HG03060 (cell line): ENCODE results near the gene HBEGF.
"Not testable (repeated sequence)": the region's sequence is repeated elsewhere in the genome, so short reads cannot be mapped to it uniquely, and the experiment has no call there.

Experiments
- ATAC-seq: cut with Tn5 transposase; IDR thresholded peaks from one replicate; pipeline ENCODE4 v1.9.1; 2021; ENCODE audit warnings: low read depth, moderate number of reproducible peaks; ENCODE audit not compliant: unreplicated experiment

HBEGF gene

DNA sequence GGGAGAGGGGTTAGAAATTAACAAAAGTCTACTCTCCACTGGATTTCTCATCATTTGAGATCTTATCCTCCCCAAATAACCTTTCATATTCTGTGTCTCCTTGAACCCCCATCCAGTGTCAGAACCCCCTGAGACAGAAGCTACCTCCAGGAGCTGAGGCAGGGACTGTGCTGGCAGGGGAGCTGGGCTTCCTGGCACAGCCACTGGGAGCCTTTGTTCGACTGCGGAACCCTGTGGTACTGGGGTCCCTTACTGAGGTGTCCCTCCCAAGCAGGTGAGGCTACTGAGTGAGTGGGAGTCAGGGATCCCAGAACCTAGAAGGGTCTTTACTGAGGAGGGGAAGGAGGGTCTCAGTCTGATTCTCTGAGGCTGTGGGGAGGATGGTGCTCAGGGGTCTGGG is 15.5 kb upstream of the HBEGF start:
- no peak for ATAC-seq

DNA sequence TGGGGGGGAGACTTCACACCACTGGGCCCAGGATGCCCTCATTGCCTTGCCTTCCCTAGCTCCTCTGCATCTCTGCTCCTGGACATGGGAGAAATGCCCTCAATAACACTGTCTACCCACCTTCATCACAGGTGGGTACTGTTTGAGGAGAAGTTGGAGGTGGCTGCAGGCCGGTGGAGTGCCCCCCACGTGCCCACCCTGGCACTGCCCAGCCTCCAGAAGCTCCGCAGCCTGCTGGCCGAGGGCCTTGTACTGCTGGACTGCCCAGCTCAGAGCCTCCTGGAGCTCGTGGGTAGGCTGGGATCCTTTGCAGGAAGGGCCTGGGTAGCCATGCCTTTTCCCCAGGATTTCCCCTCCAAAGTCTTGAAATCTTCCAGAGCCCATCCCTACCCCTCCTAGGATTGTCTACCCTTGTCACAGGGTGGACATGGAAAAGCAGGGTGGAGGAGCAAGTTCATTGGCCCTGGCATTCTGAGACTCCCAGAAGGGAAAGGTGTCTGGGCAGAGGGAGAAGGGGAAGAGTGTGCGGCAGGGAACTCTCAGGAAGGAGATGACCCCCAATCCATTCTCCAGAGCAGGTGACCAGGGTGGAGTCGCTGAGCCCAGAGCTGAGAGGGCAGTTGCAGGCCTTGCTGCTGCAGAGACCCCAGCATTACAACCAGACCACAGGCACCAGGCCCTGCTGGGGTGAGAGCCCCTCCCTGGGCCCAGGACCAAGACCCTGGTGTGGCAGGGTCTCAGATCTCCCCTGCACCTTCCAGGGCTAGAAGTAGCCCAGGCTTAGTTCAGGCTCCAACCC is 14.5 kb upstream of the HBEGF start:
- no peak for ATAC-seq

DNA sequence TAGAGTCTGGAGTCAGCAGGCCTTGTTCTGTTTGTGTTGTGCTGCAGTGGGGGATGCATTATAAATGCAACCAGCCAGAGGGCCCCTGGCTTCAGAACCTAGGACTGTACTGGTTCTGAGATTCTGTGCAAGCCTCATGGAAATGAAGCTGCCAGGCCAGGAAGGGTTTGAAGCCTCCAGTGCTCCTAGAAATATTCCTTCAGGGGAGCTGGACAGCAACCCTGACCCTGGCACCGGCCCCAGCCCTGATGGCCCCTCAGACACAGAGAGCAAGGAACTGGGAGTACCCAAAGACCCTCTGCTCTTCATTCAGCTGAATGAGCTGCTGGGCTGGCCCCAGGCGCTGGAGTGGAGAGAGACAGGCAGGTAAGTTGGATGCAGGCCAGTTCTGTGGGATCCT is 13.7 kb upstream of the HBEGF start, which contains the start of gene SLC4A9:
Gene SLC4A9, plus strand, starts transcription at position 94 of the 400 bp plus-strand sequence. Its CDS starts 43 bp downstream, at position 137.
- ATAC-seq: no peak

DNA sequence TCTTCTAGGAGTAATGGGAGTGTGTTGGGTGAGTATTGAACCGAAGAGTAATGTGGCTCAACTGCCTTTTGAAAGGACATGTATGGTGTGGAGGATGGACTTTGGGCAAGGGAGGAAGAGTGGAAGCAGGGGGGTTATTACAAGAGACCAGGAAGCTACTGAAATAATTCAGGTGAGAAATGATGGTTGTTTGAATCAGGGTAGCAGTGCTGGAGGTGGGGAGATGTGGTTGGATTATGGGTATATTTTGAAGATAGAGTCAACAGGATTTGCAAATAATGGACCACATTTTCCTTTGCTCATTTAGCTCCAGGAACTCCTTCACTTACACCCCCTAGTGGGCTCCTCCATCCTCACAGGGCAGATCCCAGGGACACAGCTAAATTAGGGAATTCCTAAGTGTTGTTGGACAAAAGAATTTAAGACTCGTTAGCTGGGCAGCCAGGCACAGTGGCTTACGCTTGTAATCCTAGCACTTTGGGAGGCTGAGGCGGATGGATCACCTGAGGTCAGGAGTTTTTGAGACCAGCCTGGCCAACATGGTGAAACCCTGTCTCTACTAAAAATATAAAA is 12.4 kb upstream of the HBEGF start:
- no peak for ATAC-seq

DNA sequence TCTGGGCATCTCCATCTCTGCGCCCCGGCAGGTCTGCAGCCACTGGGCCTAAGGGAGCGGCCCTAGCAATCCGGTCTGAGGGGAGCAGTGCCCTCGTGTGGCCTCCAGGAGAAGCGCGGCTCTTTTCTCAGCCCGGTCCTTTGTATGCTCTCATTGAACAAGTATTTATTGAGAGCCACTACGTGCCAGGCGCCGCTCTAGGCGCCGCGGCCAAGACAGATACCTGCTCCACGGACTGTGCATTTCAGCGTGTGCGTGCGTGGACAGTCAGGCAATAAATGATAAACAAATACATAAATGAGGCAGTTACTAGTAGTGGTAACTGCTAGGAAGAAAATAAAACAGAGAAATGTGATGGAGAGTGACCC is 11.3 kb upstream of the HBEGF start:
- ATAC-seq: peak; percentile 90

DNA sequence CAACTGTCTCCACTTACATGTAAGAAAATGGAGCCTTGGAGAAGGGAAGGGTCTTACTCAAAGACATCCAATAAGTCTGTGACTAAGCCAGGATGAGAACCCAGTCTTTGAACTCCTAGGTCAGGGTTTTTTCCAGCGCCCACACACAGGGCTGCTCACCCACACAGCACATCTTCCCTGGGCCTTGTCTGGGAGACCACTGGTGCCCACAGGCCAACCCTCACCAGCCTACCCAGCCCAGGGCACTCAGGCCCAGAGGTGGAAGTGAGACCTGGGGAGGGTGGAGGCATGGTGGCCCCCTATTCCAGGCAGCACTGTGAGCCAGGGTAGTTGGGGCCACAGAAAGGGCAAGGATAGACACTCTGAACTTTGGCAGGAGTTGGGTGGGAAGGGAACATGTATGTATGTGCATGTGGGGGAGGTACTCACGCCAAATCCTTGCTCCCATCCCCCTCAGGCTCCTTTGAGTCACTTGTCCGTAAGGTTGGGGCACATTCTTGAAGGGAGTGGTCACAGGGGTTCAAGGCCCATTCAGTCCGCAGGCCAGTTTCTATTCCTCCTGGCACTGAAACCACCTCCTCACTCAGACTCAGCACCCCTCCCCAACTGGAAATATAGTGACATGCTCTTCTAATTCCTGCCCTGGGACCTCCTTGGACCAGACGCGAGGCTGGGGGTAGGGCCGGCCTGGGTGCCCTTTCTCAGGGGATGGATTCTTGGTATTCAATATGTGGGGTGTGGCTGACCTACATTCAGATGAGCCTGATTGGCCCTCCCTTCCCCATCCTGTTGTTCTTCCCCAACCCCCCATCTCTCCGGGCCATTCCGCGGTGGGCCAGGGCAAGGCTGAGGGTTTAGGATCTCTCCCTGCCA is 10.7 kb upstream of the HBEGF start:
- ATAC-seq: no peak

DNA sequence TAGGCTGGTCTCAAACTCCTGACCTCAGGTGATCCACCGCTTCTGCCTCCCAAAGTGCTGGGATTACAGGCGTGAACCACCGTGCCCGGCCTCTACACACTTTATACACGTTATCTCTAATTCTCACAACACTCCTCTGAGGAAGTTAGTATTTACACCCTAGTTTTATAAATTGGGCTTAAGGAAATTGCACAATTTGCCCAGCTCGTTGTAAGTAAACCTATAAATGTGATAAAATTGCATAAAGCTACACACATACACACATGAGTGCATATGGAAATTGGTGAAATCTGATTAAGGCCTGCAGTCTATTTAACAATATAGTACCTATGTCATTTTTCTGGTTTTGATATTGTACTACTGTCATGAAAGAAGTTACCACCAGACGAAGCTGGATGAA is 9.1 kb upstream of the HBEGF start:
- ATAC-seq: no peak

DNA sequence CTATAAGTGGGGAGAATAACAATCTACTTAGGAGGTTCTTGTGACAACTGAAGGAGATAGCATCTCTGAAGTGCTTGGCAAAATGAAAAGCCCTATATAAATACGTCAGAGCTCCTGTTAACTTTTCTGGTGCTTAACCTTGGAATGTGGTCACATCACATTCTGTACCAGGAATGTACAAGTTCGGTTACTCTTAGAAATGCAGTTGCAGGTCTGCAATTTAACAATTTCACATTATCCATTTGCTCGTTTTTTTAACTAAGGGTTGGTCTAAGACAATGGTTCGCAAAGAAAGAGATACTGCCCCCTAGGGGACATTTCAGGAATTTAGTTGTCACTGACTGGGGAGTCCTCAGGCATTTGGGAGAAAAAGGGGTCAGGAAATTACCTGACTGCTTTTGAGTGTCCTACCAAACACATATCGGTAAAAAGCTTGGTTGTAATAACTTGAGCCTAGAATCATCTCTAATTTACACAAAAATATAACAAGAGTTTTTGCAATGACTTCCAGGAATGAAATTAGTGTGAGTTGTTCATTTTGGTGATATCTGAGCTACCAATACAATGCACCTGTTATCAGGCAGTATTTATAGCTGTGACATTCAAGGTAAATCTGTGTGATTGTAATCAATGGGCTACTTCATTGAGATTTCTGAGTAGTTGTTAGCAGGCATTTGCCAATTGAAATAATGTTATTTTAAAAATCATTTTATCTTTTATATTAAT is 5.4 kb upstream of the HBEGF start:
- peak; percentile 58 for ATAC-seq

DNA sequence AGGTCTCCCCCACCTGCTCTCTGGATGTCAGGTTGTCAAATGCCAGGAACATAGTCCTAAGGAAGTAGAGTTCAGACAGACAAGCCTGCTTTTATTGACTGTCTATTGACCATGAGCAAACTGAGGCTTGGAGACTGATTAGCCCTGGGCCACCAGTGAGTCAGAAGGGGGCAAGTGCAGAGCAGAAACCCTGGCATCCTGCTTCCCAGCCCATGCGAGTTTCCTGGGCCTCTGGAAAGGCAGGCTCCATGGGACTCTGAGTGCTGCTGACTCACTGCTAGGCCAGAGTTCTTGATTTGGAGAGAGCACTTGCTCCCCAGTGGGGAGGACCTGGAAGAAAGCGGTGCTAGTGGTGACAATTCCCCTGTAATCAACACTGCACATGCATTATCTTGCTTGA is 2.8 kb upstream of the HBEGF start:
- no peak for ATAC-seq

DNA sequence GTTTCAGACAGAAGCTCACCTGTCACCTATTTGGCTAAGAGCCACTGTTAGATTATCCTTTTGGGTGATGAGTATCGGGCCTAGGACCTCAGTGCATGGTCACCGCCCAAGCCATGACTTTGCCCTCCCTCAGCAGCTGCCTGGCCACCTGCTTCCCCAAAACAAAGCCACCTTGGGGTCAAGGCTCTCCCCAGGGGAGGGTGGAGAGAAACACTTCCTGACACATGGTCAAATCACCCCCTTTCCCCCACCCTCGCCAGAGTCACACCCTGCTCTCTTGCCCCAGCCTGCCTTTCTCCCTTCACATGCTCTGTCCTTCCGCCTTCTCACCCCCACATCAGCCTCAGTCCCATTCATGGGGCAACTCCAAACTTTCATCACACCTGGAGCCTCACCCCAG is 1.7 kb upstream of the HBEGF start:
- ATAC-seq: no peak

DNA sequence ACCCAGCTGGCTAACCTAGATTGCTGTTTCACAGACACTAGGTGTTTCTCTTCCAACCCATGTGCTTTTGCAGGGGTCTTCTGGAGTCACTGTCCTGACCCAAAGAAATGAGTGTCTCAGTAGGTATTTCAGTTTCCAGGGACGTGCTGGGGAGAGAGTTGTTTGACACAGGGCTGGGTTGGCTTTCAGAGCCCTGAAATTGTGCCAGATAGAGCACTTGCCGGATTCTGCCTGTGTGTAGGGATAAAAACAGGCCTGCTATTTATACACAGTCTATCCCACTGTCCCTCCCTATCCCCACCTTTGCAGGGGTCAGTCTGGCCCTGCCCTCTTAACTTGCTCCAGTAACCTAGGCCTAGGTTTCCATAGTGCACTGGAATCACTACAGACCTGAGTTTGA is 957 bp upstream of the HBEGF start:
- ATAC-seq: no peak

DNA sequence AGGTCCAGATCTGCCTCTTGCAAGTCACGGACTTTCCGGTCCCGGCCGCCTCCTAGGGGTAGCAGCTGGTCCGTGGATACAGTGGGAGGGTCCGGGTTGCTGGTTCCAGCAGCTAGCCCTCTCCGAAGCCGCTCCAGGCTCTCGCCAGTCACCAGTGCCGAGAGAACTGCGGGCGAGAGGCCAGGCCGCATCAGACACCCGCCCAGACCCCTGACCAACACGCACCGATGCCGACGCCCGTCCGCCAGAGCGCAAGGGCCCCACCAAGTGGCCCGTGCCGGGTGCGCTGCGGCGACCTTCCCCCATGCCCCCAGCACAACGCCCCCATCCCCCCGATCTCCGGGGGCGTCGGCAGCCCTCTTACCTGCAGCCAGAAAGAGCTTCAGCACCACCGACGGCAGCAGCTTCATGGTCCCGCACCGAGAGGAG is 470 bp downstream of the HBEGF start:
- no peak for ATAC-seq

DNA sequence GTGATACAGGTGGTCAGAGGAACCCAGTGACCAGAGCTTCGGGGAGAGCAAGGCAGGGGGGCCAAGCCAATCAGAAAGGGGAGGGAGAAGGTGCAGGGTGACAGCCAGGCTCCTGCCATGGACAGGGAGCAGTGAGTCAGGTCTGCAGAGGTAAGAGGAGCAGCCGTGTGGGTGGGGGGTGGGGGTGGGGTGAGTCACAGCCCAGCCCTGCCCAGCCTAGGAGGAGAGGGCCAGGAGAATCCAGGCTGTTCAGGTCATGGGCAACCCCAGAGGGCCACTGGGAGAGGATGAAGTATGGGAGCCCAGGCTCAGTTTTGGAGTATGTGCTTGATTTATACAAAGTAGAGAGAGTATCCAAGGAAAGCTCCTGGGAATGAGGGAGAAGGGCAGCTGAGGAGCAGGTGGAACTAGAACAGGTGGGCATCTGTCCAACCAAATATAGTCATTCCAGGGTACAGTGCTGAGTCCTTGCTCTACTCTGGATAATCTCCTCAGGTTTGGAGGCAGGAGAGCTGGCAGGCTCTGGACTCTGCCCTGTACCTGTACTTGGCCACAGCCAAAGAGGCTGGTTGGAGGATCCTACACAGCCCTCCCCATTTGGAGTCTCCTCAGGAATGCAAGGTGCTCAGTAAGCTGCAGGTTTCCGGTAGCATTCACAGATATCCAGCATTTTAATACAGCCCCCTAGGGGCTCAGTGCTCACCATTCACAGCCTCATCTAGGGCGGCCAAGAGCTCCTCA is 1.6 kb downstream of the HBEGF start:
- no peak for ATAC-seq

DNA sequence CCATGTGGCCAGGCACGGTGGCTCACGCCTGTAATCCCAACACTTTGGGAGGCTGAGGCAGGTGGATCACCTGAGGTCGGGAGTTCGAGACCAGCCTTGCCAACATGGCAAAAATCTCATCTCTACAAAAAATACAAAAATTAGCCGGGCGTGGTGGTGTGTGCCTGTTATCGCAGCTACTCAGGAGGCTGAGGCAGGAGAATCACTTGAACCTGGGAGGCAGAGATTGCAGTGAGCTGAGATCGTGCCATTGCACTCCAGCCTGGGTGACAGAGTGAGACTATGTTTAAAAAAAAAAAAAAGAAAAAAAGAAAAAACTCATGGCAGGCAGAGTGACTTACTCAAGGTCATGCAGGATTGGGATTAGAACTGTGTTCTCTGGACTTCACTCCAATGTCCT is 2.6 kb downstream of the HBEGF start:
- not testable (repeated sequence) for ATAC-seq

DNA sequence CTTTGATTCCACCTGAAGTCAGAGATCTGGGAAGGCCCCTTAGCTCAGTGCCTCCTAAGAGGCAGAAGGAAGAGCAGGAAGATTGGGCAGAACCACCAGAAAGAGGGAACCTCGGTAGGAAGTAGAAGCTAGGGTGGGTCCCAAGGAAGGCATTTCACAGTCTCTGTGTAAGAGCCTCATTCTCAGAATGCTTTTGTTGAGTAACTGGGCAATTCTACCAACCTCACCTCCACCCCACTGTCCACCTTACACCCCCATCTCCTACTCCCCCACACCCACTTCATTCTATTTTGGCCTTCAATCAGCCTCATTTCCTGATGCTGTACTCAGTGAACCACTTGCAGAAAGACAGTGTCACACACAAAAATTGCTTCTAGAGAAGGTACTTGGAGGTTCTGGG is 3.5 kb downstream of the HBEGF start:
- ATAC-seq: no peak

DNA sequence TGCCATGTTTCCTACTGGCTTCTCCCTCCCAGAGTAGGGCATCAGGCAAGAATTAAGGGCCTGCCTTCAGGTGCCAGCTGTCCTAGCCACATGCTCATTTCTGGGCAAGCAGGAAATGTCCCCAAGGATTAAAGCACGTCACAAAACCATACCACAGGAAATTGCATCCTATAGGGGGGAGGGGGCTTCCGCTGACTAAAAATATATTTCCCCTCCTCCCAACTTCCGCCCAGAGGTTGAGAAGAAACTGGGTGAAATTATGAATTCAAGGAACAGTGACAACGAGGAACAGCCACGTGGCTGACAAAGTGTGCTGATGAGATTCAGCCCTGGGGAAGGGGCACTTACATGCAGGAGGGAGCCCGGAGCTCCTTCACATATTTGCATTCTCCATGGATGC is 4.1 kb downstream of the HBEGF start:
- ATAC-seq: no peak

DNA sequence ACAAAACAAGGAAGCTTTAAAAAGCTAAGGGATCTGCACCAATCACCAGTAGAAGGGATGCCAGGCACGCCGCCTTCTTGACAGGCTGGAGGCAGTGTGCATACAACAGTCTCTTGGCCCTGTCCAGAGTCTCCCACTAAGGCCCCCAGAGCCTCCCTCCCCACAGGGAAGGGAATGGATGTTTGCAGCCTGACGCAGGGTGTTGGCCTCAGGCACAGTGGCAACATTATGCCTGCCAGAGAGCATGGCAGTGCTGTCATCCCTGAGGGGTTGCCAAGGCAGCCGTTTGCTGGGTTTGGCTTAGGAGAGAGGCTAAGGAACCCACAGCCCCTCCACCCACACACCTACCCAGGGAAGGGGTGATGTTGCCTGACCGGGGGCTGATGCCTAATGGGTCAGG is 4.8 kb downstream of the HBEGF start:
- no peak for ATAC-seq

DNA sequence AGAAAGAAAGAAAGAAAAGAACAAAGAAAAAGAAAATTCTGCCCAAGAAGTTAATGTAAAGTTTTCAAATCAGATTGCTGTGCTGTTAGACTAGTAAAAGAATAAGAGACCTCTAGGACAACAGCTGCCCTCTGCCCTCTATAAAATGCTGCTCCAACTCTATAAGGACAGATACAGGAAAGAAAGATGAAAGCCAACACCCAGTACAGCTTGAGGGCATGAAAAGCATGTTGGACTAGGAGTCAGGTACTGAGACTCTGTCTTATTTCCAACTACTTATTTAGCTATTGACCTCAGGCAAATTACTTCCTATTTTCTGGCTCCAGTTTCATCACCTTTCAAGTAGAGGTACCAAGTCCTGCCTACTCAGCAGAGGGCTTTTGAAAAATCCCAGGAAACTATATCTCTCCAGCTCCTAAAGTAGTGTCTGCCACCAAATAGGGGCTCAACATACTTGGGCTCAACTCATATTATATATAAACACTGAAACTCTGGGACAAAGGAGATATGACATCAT is 5.7 kb downstream of the HBEGF start:
- ATAC-seq: no peak

DNA sequence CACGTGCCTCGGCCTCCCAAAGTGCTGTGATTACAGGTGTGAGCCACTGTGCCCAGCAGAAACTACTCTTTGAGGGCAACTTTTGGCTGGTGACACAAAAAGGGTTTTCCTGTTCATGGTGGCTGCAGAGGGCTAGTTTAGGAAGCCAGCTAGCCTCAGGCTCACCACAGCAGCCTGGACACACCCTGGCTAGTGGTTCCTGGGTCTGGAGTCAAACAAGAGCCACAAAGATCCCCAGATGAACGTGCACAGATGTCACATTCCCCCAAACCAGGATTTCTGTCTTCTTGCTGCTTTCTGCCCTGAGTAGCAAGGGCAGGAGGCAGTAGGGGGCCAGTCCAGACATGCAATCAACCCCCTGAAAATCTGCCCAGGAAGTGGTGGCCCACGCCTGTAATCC is 6.8 kb downstream of the HBEGF start:
- ATAC-seq: no peak

DNA sequence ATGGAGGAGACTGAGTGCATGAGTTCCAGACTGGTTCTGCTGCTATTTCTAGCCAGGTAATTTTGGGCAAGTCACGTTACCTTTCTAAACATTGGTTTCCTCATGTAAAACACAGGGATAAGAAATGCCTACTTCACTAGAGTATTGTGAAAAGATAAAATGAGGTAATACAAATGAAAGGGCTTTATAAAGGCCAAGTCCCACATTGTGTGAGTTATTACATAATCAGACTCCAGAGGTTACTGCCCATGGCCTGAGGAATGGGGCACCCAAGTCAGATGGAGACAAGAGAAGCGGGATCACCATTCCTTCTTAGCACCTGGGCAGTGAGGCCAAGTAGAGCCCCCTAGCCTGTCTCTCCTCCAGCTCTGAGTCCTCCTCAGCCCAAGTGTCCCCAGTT is 7.5 kb downstream of the HBEGF start:
- no peak for ATAC-seq
